Suprapubic skin (tissue), 4 donors: Measurements from ENCODE around the gene JMJD1C. TPM values are rescaled to one million over a fixed set of nuclear protein-coding genes. Genes with fewer than 3 reads are reported as not detected.

Experiments used
- DNase-seq, 2 donors: peaks; one replicate each; pipeline ENCODE4 v3.0.0-alpha.2; 2019; ENCODE audit warnings: low spot score in 2 of 2
- H3K27ac ChIP-seq: fragments of 200-600 bp; sonication (generic); one replicate; pipeline ENCODE4 v1.5.1; 2019
- H3K27me3 ChIP-seq: fragments of 200-600 bp; sonication (generic); one replicate; pipeline ENCODE4 v1.5.1; 2019
- H3K36me3 ChIP-seq: fragments of 200-600 bp; sonication (generic); one replicate; pipeline ENCODE4 v1.5.1; 2019
- H3K4me1 ChIP-seq: fragments of 200-600 bp; sonication (generic); one replicate; pipeline ENCODE4 v1.5.1; 2019
- H3K4me3 ChIP-seq: fragments of 200-600 bp; sonication (generic); one replicate; pipeline ENCODE4 v1.5.1; 2019; ENCODE audit warnings: mild to moderate bottlenecking
- H3K9me3 ChIP-seq: fragments of 200-600 bp; sonication (generic); one replicate; pipeline ENCODE4 v1.5.1; 2019
- EP300 ChIP-seq: sonication (generic); formaldehyde crosslinking; IDR thresholded peaks from one replicate; pipeline ENCODE4 v1.6.1; 2017; ENCODE audit warnings: antibody characterized with exemption
- POLR2A ChIP-seq, 2 donors: fragments of 450-650 bp; IDR thresholded peaks; one replicate each; pipeline ENCODE4 v1.6.1; 2017; ENCODE audit warnings: antibody characterized with exemption in 2 of 2, mild to moderate bottlenecking in 2 of 2, moderate library complexity in 2 of 2
- POLR2AphosphoS5 ChIP-seq, 3 donors: sonication (generic); formaldehyde crosslinking; IDR thresholded peaks; one replicate each; pipeline ENCODE4 v1.6.1; 2017; ENCODE audit warnings: antibody characterized with exemption in 3 of 3
- WGBS: methylation state at CpG from one replicate; pipeline ENCODE4 v1.1.5; 2018; 5-methylcytosine and 5-hydroxymethylcytosine counted together
- total RNA-seq, 4 donors: library from RNA; depleted of rRNA; stranded (reverse); fragments of >200 nt; gene quantifications; one replicate each; pipeline ENCODE4 v1.1.0, GENCODE V29; 2016
- TF ChIP-seq, protein P1 (sequence below), 2 donors: fragments of 200-600 bp in 1 of 2; fragments of 450-650 bp in 1 of 2; sonication (generic) in 1 of 2; IDR thresholded peaks; one replicate each; pipeline ENCODE4 v1.5.1; 2016 to 2019; ENCODE audit warnings: antibody characterized with exemption in 2 of 2, mild to moderate bottlenecking in 1 of 2, moderate library complexity in 1 of 2

Gene JMJD1C
- total RNA-seq, 4 donors from 2014 or later: 78.6 to 127 (median 97.5) TPM

DNA sequence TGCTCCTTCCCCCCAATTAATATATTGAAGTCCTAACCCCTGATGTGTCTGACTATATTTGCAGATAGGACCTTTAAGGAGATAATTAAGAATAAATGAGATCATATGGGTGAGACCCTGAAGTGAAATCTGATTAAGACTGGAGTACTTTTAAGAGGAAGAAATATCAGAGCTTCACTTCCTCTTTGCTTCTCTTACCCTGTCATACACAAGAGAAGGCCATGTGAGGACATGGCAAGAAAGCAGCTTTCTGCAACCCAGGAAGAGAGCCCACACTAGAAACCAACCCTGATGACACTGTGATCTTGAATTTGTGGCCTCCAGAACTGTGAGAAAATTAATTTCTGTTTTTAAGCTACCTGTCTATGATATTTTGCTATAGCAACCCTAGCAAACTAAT lies 44.2 kb downstream of the JMJD1C start:
- Histone ChIP-seq H3K36me3 (no peaks in the 10 kb centered on the region), H3K4me3 (no peak overlapping the region), H3K27me3 (no peaks in the 10 kb centered on the region), H3K4me1 (peaks cover 3% of the 10 kb centered on the region), H3K9me3 (no peaks in the 10 kb centered on the region), H3K27ac (no peak overlapping the region)
- no peak for DNase-seq
- TF ChIP-seq EP300: no peak
- no peak for TF ChIP-seq POLR2AphosphoS5 (IDR thresholded peaks at IDR 0.05)
- no peak for TF ChIP-seq POLR2A (IDR thresholded peaks at IDR 0.05)

DNA sequence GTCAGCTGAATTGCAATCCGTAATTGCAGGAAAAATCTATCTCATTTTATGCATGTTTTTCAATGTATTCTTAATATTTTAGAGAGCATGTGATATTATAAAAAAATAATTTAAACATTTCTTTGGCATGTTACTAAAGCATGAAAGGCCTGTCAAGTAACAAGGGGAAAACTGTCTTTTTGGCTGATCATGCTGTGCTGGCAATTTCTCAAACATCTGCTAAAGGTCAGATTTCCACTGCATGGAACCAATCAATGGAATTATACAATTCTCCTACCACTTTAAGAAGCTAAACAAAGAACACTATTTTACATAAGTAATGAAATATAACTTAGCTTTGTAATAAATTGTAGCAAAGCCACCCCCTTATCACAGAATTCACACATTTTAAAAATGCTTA lies 49.4 kb downstream of the JMJD1C start:
- H3K27me3 ChIP-seq: no peaks in the 10 kb centered on the region
- TF ChIP-seq, protein P1, sequence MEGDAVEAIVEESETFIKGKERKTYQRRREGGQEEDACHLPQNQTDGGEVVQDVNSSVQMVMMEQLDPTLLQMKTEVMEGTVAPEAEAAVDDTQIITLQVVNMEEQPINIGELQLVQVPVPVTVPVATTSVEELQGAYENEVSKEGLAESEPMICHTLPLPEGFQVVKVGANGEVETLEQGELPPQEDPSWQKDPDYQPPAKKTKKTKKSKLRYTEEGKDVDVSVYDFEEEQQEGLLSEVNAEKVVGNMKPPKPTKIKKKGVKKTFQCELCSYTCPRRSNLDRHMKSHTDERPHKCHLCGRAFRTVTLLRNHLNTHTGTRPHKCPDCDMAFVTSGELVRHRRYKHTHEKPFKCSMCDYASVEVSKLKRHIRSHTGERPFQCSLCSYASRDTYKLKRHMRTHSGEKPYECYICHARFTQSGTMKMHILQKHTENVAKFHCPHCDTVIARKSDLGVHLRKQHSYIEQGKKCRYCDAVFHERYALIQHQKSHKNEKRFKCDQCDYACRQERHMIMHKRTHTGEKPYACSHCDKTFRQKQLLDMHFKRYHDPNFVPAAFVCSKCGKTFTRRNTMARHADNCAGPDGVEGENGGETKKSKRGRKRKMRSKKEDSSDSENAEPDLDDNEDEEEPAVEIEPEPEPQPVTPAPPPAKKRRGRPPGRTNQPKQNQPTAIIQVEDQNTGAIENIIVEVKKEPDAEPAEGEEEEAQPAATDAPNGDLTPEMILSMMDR (IDR thresholded peaks at IDR 0.05): no peak
- TF ChIP-seq POLR2A (IDR thresholded peaks at IDR 0.05): no peak
- TF ChIP-seq POLR2AphosphoS5 (IDR thresholded peaks at IDR 0.05): no peak
- TF ChIP-seq EP300: no peak
- no peak for DNase-seq
- WGBS: 67% methylated on average over 1 of the region's 1 CpG
- H3K27ac ChIP-seq: no peak overlapping the region
- H3K36me3 ChIP-seq: no peaks in the 10 kb centered on the region
- H3K4me3 ChIP-seq: no peak overlapping the region
- H3K4me1 ChIP-seq: peaks cover 7% of the 10 kb centered on the region
- H3K9me3 ChIP-seq: no peaks in the 10 kb centered on the region

DNA sequence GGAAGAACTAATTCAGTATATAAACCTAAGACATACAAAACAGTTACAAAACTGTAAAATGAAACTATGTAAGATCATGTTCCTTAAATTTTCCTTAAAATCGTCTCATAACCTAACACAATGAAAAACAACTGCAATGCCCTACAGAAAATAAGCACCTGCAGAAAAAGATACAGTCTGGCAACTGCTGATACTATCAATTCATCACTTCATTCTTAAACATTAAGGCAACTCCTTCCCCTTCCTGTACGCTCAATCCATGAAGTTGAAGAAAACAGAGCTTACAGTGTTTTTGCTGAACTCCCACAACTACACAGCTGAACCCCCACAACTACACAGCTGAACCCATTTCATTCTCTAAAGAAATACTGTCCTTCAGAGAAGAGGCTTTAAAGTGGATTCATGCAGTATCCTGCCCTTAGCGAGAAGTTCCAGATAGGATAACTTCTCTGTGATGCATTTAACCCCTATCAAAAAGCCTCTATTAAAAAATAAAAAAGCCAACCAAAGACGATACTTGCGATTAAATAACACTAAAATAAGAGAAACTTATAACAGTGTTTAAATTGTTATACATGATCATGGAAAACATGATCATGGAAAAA lies 50.0 kb downstream of the JMJD1C start:
- TF ChIP-seq, protein P1 (IDR thresholded peaks at IDR 0.05): no peak
- TF ChIP-seq POLR2AphosphoS5 (IDR thresholded peaks at IDR 0.05): no peak
- no peak for TF ChIP-seq POLR2A (IDR thresholded peaks at IDR 0.05)
- no peak for TF ChIP-seq EP300
- Histone ChIP-seq H3K9me3 (no peaks in the 10 kb centered on the region), H3K4me3 (no peak overlapping the region), H3K36me3 (no peaks in the 10 kb centered on the region), H3K4me1 (peaks cover 7% of the 10 kb centered on the region), H3K27me3 (no peaks in the 10 kb centered on the region), H3K27ac (no peak overlapping the region)
- 52% methylated on average over 5 of the region's 5 CpGs for WGBS
- DNase-seq: no peak

DNA sequence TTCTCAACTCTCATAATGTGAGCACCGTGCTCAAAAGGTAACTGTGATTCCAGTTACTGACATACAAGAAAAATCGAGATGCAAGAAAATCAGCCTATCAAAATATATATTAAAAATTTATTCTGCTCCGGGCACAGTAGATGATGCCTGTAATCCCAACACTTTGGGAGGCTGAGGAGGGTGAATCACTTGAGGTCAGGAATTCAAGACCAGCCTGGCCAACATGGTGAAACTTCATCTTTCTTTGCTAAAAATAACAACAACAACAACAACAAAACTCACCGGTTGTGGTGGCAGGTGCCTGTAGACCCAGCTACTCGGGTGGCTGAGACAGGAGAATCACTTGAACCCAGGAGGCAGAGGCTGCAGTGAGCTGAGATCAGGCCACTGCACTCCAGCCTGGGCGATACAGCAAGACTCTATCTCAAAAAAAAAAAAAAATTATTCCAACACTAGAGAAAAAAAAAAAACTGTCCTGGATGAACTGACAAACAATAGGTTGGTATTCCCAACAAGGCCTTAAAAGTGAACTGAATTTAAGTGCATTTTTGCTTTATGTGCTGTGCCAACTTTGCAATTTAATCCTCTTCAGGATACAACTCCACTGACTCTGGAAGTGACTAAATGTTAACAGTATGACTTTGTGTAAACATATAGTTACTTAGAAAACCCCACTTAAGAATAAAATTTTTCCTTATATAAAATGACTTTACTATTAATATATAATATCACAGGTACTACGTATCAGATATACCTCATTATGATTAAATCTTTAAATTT lies 51.1 kb downstream of the JMJD1C start:
- Histone ChIP-seq H3K27me3 (no peaks in the 10 kb centered on the region), H3K4me3 (no peak overlapping the region), H3K27ac (no peak overlapping the region), H3K36me3 (no peaks in the 10 kb centered on the region), H3K4me1 (peaks cover 12% of the 10 kb centered on the region), H3K9me3 (no peaks in the 10 kb centered on the region)
- DNase-seq: no peak
- TF ChIP-seq, protein P1 (IDR thresholded peaks at IDR 0.05): no peak
- TF ChIP-seq POLR2AphosphoS5 (IDR thresholded peaks at IDR 0.05) (no peak), EP300 (no peak), POLR2A (IDR thresholded peaks at IDR 0.05) (no peak)
- 93% methylated on average over 7 of the region's 7 CpGs for WGBS

DNA sequence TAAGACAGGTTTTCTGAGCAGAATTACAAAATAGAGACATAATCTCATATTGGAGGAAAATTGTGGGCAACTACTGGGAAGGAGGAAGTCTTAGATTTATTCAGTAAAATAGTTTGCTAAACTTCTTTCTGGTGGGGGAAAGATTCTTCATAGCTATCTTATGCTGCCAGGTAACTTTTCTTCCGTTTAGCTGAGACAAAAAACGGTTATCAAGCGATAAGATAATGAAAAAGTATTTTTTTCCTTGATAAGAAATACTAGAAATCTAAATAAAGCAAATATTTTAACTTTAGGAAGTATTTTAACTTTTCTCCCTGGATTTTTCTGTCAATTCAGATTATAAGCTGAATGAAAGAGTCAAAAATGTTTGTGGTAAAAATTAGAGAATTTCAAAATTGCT lies 52.3 kb downstream of the JMJD1C start:
- peaks cover 14% of the 10 kb centered on the region for H3K4me1 ChIP-seq
- TF ChIP-seq POLR2A (IDR thresholded peaks at IDR 0.05): no peak
- no peak for TF ChIP-seq POLR2AphosphoS5 (IDR thresholded peaks at IDR 0.05)
- TF ChIP-seq EP300: no peak
- TF ChIP-seq, protein P1 (IDR thresholded peaks at IDR 0.05): no peak
- no peak overlapping the region for H3K27ac ChIP-seq
- H3K9me3 ChIP-seq: no peaks in the 10 kb centered on the region
- no peak for DNase-seq
- H3K27me3 ChIP-seq: no peaks in the 10 kb centered on the region
- no peak overlapping the region for H3K4me3 ChIP-seq
- no peaks in the 10 kb centered on the region for H3K36me3 ChIP-seq
- WGBS: 92% methylated on average over 3 of the region's 3 CpGs
